HG02759 (cell line): ENCODE measurements around the gene MAMDC4.
A peak's percentile ranks its signal among the peaks of the same experiment; 100 is the strongest.
"Not testable (repeated sequence)": the region's sequence is repeated elsewhere in the genome, so short reads cannot be mapped to it uniquely, and the experiment has no call there.

ENCODE experiments used
- ATAC-seq: cut with Tn5 transposase; IDR thresholded peaks from one replicate; pipeline ENCODE4 v1.9.1; 2021; ENCODE audit warnings: mild to moderate bottlenecking, moderate library complexity; ENCODE audit not compliant: unreplicated experiment

MAMDC4 gene

DNA sequence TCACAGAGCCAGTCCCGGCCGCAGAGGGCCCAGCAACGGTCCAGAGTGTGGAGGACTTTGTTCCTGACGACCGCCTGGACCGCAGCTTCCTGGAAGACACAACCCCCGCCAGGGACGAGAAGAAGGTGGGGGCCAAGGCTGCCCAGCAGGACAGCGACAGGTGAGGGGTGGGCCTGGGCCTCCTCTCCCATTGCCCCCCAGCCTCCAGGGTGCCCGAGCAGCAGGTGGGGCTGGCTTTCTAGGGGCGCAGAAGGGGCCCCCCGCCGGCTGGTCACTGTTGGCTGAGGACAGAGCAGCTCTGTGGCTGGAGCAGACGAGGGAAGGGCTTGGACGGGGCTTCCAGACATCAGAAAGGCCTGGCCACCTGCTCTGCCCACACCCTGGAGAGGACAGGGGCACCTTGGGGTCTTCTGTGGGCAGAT is 14.3 kb upstream of the MAMDC4 start:
- not testable (repeated sequence) for ATAC-seq

DNA sequence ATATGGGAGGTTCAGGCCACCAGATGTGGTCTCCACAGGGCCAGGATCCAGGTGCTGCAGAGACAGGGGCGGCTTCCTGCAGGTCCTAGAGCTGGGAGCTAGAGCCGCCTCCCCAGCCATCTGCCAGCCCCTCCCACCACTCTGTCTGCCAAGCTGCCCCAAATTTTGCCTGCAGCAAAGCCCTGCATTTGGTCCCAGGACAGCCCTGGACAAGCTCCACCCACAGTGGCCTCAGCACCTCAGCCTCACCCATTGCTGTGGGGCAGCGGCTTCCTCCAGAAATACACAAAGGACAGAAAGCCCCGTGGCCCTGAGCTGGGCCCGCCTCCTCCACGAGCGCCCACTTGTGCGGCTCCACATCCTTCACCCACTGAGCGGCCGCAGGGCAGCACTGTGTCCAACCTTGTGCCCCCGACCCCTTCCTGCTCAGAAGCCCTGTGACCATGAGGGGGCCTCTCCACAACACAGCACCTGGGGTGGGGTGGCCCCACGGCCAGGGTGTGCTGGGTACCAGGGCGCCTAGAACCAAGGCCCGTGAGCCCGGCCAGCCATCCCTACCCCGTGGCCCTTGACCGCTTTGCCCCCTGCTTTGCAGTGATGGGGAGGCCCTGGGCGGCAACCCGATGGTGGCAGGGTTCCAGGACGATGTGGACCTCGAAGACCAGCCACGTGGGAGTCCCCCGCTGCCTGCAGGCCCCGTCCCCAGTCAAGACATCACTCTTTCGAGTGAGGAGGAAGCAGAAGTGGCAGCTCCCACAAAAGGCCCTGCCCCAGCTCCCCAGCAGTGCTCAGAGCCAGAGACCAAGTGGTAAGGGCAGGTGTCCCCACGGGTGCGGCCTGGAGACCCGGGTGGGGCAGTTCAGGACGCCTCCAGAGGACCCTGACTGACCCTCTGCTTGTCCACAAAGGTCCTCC is 13.6 kb upstream of the MAMDC4 start:
- ATAC-seq, result no peak

DNA sequence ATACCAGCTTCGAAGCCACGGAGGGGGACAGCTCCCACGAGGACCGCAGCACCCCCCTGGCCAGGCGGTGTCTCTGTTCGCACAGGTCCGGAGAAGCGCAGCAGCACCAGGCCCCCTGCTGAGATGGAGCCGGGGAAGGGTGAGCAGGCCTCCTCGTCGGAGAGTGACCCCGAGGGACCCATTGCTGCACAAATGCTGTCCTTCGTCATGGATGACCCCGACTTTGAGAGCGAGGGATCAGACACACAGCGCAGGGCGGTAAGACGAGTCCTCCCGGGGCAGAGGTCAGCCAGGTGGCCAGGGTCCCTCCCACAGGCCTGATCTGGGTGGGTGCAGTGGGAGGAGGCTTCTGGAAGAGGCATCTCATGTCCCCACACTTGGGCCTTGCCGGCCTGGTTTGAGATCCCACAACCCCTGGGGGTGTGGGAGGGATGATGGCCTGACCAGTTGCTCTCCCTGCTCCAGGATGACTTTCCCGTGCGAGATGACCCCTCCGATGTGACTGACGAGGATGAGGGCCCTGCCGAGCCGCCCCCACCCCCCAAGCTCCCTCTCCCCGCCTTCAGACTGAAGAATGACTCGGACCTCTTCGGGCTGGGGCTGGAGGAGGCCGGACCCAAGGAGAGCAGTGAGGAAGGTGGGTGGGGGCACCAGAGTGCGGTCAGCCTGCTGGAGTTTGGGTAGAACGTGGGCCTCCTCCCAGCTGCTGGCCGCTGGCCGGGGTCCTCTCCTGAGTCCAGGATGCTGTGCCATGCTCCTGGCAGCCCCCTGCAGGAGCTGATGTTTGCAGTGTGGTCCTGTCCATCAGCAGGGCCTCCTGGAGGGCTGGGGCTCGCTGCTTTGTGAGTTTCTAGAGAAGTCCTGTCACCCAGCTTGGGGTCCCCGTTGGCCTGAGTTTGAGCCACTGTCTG is 12.7 kb upstream of the MAMDC4 start:
- no peak for ATAC-seq

DNA sequence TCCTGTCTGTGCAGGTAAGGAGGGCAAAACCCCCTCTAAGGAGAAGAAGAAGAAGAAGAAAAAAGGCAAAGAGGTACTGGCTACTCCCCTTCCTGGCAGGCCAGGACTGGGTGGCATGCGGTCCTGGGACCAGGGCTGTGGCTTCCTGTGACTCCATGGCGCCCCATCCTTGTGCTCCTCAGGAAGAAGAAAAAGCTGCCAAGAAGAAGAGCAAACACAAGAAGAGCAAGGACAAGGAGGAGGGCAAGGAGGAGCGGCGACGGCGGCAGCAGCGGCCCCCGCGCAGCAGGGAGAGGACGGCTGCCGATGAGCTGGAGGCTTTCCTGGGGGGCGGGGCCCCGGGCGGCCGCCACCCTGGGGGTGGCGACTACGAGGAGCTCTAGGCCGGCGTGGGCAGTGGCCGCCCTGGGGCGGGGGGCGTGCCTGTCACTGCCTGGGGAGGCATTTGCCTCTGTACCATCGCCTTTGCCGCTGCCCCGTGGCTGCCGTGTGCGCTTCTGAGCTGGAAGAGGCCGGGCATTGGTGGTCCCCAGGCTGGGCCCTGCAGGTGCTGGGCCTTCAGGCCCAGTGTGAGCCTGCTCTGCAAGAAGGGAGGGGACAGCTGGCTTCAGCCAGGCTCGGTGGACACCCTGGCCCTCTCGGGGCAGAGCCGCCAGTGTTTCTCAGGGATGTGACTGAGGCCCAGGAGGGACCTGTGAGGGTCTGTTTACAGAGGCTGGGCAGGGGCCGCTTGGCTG is 11.8 kb upstream of the MAMDC4 start:
- ATAC-seq, result no peak

DNA sequence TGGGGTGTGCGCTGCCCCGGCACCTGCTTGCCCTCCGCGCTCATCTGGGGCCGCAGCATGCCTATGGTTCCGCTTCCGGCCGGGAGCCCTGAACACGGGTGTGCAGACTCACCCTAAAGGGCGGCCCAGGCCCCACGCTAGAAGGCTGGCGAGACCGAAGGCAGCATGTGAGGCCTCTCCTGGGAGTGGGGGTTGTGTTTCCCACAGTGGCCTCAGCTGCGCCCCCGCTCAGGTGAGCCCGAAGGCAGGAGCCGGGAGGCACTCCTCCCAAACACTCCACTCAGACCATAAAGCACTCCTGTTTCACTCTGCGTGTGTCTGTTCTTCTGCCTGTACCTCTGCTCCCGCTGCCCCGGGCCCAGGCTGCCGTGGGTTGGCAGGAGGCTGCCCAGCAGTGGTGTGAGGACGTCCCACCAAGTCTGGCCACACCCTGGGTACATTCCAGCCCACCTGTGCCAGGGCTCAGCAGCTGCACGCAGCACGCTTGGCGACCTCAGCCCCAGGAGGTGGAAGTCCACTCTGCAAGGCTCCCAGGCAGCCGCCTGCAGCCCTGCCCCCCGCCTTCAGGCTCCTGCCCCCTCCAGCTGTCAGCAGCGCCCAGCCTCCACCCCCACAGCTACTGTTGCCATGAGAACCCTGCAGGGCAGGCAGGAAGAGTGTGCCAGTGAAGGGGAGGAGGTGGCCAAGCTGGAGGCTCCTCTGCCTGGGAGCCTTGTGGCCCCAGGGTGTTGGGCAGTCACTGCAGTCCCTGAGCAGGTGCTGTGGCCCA is 11.1 kb upstream of the MAMDC4 start:
- no peak for ATAC-seq

DNA sequence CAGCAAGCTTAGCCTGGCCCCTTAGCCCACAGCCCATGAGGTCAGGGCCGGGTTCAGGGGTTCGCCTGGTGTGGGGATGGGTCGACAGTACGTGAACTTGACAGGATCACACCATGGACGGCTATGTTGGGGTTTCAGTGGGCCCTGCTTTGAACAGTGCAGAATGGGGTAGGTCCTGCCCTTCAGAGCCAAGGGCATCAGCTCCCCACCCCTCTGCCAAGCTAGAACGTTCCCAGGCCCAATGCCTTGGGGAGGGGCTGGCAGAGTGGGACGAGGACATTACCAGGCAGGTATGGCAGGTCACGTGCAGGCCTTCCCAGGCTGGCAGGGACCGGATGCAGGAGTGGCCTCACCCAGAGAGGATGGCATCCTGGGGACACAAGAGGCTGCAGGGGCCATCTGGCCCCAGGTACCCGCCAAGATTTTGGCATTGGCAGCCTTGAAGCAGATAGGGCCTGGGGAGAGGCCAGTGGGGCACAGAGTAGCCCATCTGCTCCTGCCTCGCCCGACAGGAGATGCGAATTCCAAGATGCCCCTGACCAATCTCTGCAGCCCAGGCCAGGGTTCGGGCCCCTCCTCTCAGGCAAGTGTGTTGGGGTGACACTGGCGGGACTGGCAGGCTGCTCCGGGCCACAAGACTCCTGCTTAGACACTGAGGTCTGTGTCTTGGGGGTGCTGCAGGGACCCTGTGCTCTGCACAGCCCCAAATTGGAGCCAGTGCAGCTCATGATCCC is 10.3 kb upstream of the MAMDC4 start:
- ATAC-seq, result not testable (repeated sequence)

DNA sequence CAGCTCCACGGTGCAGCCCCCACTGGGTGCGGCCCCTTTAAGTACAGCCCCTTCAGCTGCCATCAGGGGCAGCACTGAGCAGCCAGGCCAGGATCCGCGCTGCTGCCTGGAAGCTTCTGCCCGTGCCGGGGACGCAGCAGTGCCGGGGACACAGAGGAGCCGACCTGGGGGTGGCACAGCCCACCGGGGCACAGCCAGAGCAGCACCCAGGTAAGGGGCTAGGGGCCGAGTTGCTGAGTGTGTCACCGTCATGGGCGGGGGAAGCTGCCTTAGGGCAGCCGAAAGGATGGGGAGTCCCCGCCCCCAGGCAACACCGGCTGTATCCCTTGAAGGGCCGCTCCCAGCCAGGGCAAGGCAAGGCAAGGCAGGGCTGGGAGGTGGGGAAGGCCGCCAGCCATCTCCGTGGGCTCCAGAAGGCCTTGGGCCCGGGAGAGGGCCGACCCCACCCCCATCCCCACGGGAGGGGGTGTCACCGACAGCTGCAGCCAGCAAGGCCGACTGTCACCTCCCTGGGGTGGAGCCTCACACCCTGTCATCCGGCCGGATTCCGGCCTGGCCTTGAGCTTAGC is 9.7 kb upstream of the MAMDC4 start, which contains the start of gene AJM1:
Gene AJM1, plus strand, starts transcription at position 99 of the 569 bp plus-strand sequence. CDS start 1,937 bp downstream, outside the sequence.
- ATAC-seq, result peak; percentile 67

DNA sequence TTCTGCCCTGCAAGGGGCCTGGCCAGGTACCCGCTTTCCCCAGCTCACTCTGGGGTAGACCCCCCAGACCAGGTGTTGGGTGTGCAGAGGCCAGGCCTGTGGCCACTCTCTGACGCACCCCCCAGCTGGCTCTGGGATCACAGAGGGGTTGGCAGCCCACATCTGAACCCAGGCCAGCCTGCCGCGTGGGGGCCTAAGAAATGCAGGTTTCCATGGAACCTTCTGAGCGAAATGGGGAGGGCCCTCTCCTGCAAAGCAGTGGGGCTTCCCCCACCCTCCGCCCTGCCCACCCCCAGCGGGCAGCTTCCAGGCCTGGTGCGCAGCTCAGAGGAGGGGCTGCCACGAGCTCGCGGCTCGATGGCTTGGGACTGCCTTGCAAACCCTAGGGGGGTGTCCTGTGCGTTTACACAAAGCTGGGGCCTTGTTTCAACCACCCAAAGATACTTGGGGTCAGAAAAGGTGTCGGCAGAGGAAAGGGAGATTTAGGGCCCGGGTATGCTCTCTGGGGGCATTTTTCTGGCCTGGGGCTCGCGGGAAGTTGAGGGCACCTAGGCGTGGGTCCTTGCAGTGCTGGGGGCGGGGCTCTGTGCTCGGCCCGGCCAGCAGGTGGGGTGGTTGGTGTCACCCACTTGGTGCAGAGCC is 8.9 kb upstream of the MAMDC4 start:
- not testable (repeated sequence) for ATAC-seq

DNA sequence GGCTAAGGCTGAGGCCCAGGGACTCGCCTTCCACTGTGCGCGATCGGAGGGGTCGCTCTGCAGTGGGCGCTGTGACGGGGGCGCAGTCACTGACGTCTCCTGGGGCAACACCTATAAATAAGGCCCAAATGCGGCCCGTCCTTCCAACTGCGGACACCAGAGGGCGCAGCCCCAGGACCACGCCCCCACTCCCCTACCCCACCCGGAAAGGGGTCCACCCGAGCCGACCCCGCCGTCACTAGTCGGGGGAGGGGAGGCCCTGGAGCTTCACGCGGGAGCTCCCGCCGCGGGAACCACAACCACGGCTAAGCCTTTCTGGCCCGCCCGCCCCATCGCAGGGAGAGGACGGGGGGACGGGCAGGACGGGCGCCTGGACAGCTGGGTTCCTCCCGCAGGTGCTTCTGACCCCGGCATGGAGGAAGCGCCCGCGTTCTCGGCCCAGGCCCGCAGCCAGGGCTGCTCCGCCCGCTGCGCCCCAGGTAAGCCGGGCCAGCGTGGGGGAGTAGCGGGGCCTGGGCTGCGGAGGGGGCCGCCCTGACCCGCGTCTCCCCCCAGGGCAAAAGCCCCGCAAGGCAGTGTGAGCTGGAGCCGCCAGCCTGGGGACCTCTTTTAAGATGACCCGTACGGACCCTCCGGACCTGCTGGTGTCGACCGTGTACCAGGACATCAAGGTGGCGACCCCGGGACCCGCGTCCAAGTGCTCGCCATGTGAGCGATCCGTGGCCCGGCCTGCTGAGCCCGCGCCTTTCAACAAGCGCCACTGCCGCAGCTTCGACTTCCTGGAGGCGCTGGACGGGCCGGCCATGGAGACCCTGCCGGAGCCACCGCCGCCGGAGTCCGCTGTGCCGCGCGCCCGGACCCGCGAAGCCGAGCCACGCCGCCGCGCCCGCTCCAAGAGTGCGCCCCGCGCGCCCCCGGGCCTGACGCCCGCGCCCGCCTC is 8.1 kb upstream of the MAMDC4 start:
- not testable (repeated sequence) for ATAC-seq

DNA sequence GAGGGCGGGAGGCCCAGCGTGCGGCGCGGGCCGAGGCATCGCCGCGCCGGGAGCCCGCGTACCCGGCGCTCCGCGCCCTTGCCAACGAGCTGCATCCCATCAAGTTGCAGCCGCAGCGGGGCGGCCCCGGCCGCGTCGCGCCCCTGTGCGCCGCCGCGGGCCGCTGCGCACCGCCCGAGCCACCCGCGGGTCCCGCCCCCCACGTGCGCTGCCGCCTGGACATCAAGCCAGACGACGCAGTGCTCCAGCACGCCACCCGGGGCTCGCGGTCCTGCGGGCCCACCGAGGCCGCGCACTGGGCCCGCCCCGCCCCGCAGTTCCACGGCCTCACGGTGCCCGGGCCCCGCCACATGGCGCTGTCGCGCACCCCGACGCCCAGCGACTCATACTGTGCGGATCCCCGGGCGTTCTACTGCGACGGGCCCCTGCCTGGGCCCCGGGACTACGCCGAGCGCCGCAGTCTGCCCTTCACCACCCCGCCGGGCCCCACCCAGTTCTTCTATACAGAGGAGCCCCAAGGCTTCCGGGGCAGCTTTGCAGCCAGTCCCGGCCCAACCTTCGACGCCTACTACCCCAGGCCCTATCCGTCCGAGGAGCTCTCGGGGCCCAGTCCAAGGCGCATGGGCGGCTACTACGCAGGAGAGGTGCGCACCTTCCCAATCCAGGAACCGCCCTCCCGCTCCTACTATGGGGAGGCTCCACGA is 7.2 kb upstream of the MAMDC4 start:
- no peak for ATAC-seq

DNA sequence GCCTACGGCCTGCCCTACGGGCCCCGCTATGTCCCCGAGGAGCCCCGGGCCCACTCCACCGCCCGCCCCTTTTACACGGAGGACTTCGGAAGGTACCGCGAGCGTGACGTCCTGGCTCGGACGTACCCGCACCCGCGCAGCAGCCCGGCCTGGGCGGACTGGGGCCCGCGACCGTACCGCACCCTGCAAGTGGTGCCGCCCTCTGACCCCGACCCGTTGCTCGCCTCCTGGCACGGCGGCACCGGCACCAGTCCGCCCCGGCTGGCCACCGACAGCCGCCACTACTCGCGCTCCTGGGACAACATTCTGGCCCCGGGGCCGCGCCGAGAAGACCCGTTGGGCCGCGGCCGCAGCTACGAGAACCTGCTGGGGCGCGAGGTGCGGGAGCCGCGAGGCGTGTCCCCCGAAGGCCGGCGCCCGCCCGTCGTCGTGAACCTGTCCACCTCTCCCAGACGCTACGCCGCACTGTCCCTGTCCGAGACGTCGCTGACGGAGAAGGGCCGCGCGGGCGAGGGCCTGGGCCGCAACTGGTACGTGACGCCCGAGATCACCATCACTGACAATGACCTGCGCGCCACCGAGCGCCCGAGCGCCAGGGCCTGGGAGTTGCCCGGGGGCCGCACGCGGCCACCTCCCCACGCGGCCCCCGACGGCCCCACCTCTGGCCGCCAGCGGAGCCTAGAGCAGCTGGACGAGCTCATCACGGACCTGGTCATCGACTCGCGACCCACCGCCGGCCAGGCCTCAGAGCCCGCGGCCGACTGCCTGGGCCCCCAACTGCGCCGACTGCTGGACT is 6.5 kb upstream of the MAMDC4 start:
- no peak for ATAC-seq

DNA sequence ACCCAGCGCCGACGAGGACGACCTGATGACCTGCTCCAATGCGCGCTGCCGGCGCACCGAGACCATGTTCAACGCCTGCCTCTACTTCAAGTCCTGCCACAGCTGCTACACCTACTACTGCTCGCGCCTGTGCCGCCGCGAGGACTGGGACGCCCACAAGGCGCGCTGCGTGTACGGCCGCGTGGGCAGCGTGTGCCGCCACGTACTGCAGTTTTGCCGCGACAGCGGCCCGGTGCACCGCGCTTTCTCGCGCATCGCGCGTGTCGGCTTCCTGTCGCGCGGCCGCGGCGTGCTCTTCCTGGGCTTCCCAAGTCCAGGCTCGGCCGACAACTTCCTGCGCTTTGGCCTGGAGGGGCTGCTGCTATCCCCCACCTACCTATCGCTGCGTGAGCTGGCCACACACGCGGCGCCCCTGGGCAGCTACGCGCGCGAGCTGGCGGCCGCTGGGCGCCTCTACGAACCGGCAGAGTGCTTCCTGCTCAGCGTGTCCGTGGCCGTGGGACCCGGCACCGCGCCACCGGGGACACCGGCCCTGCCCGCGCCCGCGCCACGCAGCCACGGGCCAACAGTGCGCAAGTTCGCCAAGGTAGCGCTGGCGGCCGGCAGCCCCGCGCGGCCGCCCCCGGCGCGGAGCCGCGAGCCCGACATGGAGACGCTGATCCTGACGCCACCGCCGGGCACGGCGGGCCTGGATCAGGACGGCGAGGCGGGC is 5.6 kb upstream of the MAMDC4 start:
- ATAC-seq, result no peak

DNA sequence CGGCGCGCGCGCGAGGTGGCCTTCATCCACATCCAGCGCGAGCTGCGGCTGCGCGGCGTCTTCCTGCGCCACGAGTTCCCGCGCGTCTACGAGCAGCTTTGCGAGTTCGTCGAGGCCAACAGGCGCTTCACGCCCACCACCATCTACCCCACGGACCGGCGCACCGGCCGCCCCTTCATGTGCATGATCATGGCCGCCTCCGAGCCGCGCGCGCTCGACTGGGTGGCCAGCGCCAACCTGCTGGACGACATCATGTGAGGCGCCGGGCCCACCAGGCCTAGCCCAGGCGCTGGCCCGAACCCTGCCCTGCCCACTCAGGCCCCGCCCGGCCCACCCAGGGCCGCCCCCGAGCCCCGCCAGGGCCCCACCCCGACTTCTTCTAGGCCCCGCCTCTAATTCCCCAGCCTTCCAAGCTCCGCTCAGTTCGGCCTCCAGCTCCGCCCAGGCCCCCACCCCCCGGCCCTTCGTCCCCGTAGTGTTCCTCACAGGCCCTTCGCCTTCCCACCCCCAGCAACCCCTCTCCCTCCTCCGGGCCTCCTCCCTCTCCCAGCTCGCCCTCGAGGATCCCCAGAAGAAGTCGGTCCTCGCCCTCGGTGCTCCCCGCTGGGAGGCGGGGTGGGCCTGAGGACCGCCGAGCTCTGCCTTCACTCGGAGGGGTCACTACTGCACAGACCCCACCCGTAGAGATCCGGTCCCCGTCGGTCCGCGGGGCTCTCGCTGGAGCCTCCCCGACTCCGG is 4.9 kb upstream of the MAMDC4 start:
- ATAC-seq, result no peak

DNA sequence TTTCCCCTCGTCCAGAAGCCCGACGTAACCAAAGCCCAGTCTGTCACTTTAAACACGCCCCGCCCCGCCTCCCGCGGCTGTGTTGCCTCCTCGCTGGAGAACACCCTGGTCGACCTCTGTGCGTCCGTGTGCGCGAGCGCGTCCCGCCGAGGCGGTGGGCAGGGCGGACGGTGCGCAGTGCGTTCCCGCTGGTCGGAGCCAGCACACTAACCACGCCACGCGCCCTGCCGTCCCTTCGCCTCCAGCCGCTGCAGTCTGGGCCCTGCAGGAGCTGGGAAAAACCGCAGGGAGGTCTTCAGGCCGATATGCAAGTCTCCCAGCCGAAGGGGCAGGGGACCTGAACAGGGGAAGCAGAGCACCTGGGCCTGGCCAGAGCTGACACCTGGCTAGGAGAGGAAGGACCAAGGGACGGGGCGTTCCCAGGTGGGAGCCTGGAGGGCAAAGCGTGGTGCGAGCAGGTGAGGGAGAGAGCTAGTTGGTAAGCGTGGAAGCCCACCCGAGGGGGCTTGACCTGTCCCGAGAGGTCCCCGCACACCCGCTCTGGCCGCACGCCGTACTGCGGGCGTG is 4.2 kb upstream of the MAMDC4 start:
- ATAC-seq, result no peak
